ENCODE results near the gene ATXN7L3.

DNA sequence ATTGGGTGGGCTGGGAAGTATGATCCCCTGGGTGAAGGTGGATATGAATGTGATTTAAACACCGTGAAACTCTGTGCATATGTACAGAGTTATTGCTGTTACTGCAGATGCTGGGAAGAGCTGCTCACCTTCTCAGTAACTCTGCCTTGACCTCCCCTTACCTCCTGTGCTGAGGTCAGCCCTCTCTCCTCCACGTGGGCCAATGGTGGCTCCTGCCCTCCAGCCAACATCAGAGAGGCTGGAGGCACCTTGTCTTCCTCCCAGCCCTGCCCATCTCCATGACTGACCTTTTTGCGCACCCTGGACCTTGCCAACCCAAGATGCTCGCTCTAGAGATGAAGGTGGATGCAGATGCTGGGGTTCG lies 29.6 kb downstream of the ATXN7L3 start:
- TF ChIP-seq U2AF2 (optimal IDR thresholded peaks at IDR 0.05; ENCODE audit: low read depth, low read length): no peak
- no peak for TF ChIP-seq TAF1 (IDR thresholded peaks at IDR 0.05; ENCODE audit: control insufficient read depth, extremely low read depth, insufficient read depth, low read length, severe bottlenecking)
- TF ChIP-seq, protein P1, sequence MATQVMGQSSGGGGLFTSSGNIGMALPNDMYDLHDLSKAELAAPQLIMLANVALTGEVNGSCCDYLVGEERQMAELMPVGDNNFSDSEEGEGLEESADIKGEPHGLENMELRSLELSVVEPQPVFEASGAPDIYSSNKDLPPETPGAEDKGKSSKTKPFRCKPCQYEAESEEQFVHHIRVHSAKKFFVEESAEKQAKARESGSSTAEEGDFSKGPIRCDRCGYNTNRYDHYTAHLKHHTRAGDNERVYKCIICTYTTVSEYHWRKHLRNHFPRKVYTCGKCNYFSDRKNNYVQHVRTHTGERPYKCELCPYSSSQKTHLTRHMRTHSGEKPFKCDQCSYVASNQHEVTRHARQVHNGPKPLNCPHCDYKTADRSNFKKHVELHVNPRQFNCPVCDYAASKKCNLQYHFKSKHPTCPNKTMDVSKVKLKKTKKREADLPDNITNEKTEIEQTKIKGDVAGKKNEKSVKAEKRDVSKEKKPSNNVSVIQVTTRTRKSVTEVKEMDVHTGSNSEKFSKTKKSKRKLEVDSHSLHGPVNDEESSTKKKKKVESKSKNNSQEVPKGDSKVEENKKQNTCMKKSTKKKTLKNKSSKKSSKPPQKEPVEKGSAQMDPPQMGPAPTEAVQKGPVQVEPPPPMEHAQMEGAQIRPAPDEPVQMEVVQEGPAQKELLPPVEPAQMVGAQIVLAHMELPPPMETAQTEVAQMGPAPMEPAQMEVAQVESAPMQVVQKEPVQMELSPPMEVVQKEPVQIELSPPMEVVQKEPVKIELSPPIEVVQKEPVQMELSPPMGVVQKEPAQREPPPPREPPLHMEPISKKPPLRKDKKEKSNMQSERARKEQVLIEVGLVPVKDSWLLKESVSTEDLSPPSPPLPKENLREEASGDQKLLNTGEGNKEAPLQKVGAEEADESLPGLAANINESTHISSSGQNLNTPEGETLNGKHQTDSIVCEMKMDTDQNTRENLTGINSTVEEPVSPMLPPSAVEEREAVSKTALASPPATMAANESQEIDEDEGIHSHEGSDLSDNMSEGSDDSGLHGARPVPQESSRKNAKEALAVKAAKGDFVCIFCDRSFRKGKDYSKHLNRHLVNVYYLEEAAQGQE (IDR thresholded peaks at IDR 0.05; ENCODE audit: borderline replicate concordance): no peak
- TF ChIP-seq, protein P1 (CRISPR knock-in tag; IDR thresholded peaks at IDR 0.05; ENCODE audit: low read depth): no peak
- TF ChIP-seq HNRNPUL1 (IDR thresholded peaks at IDR 0.05; ENCODE audit: low read length): no peak
- no peak for TF ChIP-seq CBX3 (IDR thresholded peaks at IDR 0.05; ENCODE audit: borderline replicate concordance in 1 of 2, low read length in 2 of 2)
- TF ChIP-seq FOXM1 (IDR thresholded peaks at IDR 0.05; ENCODE audit: low read depth): no peak
- TF ChIP-seq FOXM1 (CRISPR knock-in tag; IDR thresholded peaks at IDR 0.05; ENCODE audit: low read depth): no peak
- TF ChIP-seq EZH2 (IDR thresholded peaks at IDR 0.05; ENCODE audit: borderline replicate concordance, low read depth, low read length): no peak
- no peak for TF ChIP-seq POLR2AphosphoS5 (IDR thresholded peaks at IDR 0.05; ENCODE audit: control insufficient read depth, insufficient read depth, low read depth, low read length)
- no peak for TF ChIP-seq CBFB (CRISPR knock-in tag; IDR thresholded peaks at IDR 0.05)
- TF ChIP-seq ZBTB17 (CRISPR knock-in tag; IDR thresholded peaks at IDR 0.05): no peak
- TF ChIP-seq, protein P2, sequence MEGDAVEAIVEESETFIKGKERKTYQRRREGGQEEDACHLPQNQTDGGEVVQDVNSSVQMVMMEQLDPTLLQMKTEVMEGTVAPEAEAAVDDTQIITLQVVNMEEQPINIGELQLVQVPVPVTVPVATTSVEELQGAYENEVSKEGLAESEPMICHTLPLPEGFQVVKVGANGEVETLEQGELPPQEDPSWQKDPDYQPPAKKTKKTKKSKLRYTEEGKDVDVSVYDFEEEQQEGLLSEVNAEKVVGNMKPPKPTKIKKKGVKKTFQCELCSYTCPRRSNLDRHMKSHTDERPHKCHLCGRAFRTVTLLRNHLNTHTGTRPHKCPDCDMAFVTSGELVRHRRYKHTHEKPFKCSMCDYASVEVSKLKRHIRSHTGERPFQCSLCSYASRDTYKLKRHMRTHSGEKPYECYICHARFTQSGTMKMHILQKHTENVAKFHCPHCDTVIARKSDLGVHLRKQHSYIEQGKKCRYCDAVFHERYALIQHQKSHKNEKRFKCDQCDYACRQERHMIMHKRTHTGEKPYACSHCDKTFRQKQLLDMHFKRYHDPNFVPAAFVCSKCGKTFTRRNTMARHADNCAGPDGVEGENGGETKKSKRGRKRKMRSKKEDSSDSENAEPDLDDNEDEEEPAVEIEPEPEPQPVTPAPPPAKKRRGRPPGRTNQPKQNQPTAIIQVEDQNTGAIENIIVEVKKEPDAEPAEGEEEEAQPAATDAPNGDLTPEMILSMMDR (IDR thresholded peaks at IDR 0.05 in 2 of 3, conservative IDR thresholded peaks at IDR 0.05 in 1 of 3; ENCODE audit: insufficient read depth in 2 of 3, low read depth in 1 of 3, low read length in 3 of 3): no peak

Data from K562 (cell line).